HFFc6 (cell line): ENCODE measurements around the gene GALNT7. TPM values are rescaled to one million over a fixed set of nuclear protein-coding genes. Genes with fewer than 3 reads are reported as not detected.

Source experiments
- DNase-seq: peaks from one replicate; pipeline ENCODE4 v3.0.0-alpha.2; 2018
- H3K27ac Mint-ChIP-seq: 2 replicates; pipeline ENCODE4 v1.8.0; 2020; ENCODE audit warnings: mild to moderate bottlenecking, mixed read lengths
- H3K27me3 Mint-ChIP-seq: 2 replicates; pipeline ENCODE4 v1.8.0; 2021; ENCODE audit warnings: mild to moderate bottlenecking, moderate library complexity, mixed read lengths; ENCODE audit not compliant: insufficient read depth
- H3K36me3 Mint-ChIP-seq: 2 replicates; pipeline ENCODE4 v1.8.0; 2021; ENCODE audit warnings: low read depth, mixed read lengths
- H3K4me1 Mint-ChIP-seq: 2 replicates; pipeline ENCODE4 v1.8.0; 2020; ENCODE audit warnings: low read depth, mixed read lengths
- H3K4me3 Mint-ChIP-seq: 2 replicates; pipeline ENCODE4 v1.8.0; 2020; ENCODE audit warnings: mild to moderate bottlenecking, moderate library complexity, mixed read lengths
- H3K9me3 Mint-ChIP-seq: 2 replicates; pipeline ENCODE4 v1.8.0; 2020; ENCODE audit warnings: mild to moderate bottlenecking, mixed read lengths
- CTCF ChIP-seq: fragments of 200-600 bp; sonication (generic); IDR thresholded peaks from 2 replicates; pipeline ENCODE4 v1.5.0; 2021; ENCODE audit warnings: antibody characterized with exemption, mild to moderate bottlenecking
- total RNA-seq, 6 experiments: library from RNA; stranded (reverse); fragmentation: NEBNext Ultra II Directional; extraction: Animal tissue kit (Norgen Biotek cat#: 25700); gene quantifications; 2 replicates in 1 of 6; 3 replicates in 5 of 6; pipeline ENCODE4 v1.2.3, GENCODE V29; 2021

The GALNT7 gene
- total RNA-seq, 6 experiments from 2014 or later, result 10.9 to 24.3 (median 23.0) TPM

- H3K4me3 Mint-ChIP-seq, result no peak overlapping the region
- H3K36me3 Mint-ChIP-seq, result no peaks in the 10 kb centered on the region
- DNase-seq, result no peak
- H3K27me3 Mint-ChIP-seq, result peaks cover 7% of the 10 kb centered on the region
- no peaks in the 10 kb centered on the region for H3K9me3 Mint-ChIP-seq
- H3K4me1 Mint-ChIP-seq, result peaks cover 9% of the 10 kb centered on the region
- no peak overlapping the region for H3K27ac Mint-ChIP-seq
- TF ChIP-seq CTCF, result no peak
Observed at GRCh38 chr4:173264245-173264644, 95.6 kb downstream of the GALNT7 start.

DNA sequence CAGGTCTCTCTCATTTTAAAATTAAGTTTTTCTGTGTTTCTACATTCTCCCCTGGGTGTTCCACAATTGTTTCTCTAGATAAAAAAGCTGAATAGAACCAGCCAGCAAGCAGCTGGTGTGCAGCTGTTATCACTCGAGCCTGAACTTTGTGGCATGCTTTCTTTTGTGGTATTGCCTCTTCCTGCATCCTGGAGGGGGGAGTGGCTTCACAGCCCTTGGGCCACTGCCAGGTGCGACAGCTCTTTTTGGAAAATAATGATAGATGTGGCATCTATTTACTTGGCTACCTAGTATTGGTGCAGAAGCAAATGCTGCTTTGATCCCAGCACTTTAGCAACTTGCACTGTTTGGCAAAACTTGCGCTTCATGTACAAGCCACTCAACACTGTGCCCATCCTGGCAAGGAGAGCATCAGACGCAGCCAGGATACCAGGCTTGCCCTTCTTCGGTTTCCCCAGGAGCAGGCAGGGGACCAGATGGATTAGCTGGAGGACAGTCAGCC is 96.1 kb downstream of the GALNT7 start:
- Mint-ChIP-seq H3K27me3 (peaks cover 7% of the 10 kb centered on the region), H3K27ac (no peak overlapping the region), H3K36me3 (no peaks in the 10 kb centered on the region), H3K9me3 (no peaks in the 10 kb centered on the region), H3K4me3 (no peak overlapping the region), H3K4me1 (peaks cover 9% of the 10 kb centered on the region)
- DNase-seq, result no peak
- TF ChIP-seq CTCF, result no peak

DNA sequence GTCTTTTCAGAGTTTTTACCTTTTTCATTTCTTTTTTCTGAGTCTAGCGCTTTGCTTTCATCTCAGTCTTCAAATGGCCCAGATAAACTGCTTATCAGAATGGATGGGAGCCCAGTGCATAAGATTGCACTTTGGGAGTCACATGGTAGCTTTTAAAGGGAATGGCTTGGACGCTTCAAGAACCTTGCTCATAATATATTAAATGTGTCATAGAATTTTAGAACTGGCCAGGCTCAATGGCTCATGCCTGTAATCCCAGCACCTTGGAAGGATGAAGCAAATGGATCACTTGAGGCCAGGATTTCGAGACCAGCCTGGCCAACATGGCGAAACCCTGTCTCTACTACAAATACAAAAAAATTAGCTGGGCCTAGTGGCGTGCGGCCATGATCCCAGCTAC is 97.1 kb downstream of the GALNT7 start:
- peaks cover 7% of the 10 kb centered on the region for H3K27me3 Mint-ChIP-seq
- no peak overlapping the region for H3K27ac Mint-ChIP-seq
- no peak for TF ChIP-seq CTCF
- no peak overlapping the region for H3K4me3 Mint-ChIP-seq
- peaks cover 9% of the 10 kb centered on the region for H3K4me1 Mint-ChIP-seq
- H3K9me3 Mint-ChIP-seq, result no peaks in the 10 kb centered on the region
- no peaks in the 10 kb centered on the region for H3K36me3 Mint-ChIP-seq
- DNase-seq, result no peak

- Mint-ChIP-seq H3K4me1 (peaks cover 12% of the 10 kb centered on the region), H3K4me3 (no peak overlapping the region), H3K36me3 (no peaks in the 10 kb centered on the region), H3K27me3 (peaks cover 7% of the 10 kb centered on the region), H3K27ac (no peak overlapping the region), H3K9me3 (no peaks in the 10 kb centered on the region)
- no peak for DNase-seq
- TF ChIP-seq CTCF, result no peak
Observed at GRCh38 chr4:173267711-173268110, 99.1 kb downstream of the GALNT7 start.

DNA sequence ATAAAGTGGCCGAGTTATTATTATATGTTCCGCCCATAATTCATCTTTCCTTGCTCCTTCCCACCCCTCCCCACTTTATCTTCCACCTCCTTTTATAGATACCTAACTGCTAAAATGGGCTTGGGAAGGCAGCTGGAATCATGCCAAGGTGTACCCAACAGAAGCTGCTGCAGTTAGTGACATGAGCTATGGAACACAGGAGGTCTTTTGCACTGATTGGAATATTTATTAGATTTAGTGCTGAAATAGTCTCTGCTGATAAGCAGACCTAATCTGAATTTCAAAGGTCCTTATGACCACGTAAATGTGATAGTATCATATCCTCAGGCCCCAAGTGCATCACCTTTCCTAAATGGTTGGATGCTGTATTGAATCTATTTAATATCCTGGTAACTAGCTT is 100.7 kb downstream of the GALNT7 start:
- Mint-ChIP-seq H3K4me1 (peaks cover 20% of the 10 kb centered on the region), H3K27me3 (peaks cover 8% of the 10 kb centered on the region), H3K4me3 (no peak overlapping the region), H3K27ac (no peak overlapping the region), H3K36me3 (no peaks in the 10 kb centered on the region), H3K9me3 (no peaks in the 10 kb centered on the region)
- TF ChIP-seq CTCF, result no peak
- no peak for DNase-seq
